Glutamatergic neuron (in vitro differentiated cells): Measurements from ENCODE around the gene MAB21L2. TPM values are rescaled to one million over a fixed set of nuclear protein-coding genes. Genes with fewer than 3 reads are reported as not detected.

Experiments
- DNase-seq: peaks from one replicate; pipeline ENCODE4 v3.0.0; 2022
- H3K27ac Mint-ChIP-seq: one replicate; pipeline ENCODE4 v1.8.0; 2020; ENCODE audit warnings: mild to moderate bottlenecking, mixed read lengths, inconsistent platforms; ENCODE audit not compliant: unreplicated experiment
- H3K27me3 Mint-ChIP-seq: one replicate; pipeline ENCODE4 v1.8.0; 2020; ENCODE audit warnings: mild to moderate bottlenecking, moderate library complexity, mixed read lengths, inconsistent platforms; ENCODE audit not compliant: unreplicated experiment
- H3K36me3 Mint-ChIP-seq: one replicate; pipeline ENCODE4 v1.8.0; 2020; ENCODE audit warnings: mild to moderate bottlenecking, mixed read lengths, inconsistent platforms; ENCODE audit not compliant: unreplicated experiment
- H3K4me1 Mint-ChIP-seq: one replicate; pipeline ENCODE4 v1.8.0; 2020; ENCODE audit warnings: mild to moderate bottlenecking, low read depth, mixed read lengths, inconsistent platforms; ENCODE audit not compliant: unreplicated experiment
- H3K4me3 Mint-ChIP-seq: one replicate; pipeline ENCODE4 v1.8.0; 2020; ENCODE audit warnings: mild to moderate bottlenecking, mixed read lengths, inconsistent platforms; ENCODE audit not compliant: unreplicated experiment
- H3K9me3 Mint-ChIP-seq: one replicate; pipeline ENCODE4 v1.8.0; 2020; ENCODE audit warnings: mild to moderate bottlenecking, moderate library complexity, mixed read lengths, inconsistent platforms; ENCODE audit not compliant: unreplicated experiment
- CTCF ChIP-seq: fragments of 200-600 bp; sonication (generic); IDR thresholded peaks from one replicate; pipeline ENCODE4 v1.5.0; 2021; ENCODE audit not compliant: partially characterized antibody, unreplicated experiment
- total RNA-seq: library from RNA; stranded (reverse); fragmentation: NEBNext Ultra II Directional; extraction: Animal tissue kit (Norgen Biotek cat#: 25700); gene quantifications from one replicate; pipeline ENCODE4 v1.2.1, GENCODE V29; 2021; ENCODE audit not compliant: unreplicated experiment

The MAB21L2 gene
- total RNA-seq, 1 donor from 2014 or later: 3.4 TPM

- peaks cover 15% of the 10 kb centered on the region for H3K9me3 Mint-ChIP-seq
- H3K27me3 Mint-ChIP-seq: peaks cover 12% of the 10 kb centered on the region
- TF ChIP-seq CTCF: no peak
- peaks cover 31% of the 10 kb centered on the region for H3K4me1 Mint-ChIP-seq
- no peak for DNase-seq
- no peaks in the 10 kb centered on the region for H3K36me3 Mint-ChIP-seq
- H3K4me3 Mint-ChIP-seq: peak overlapping the region; percentile 97
- peak overlapping the region; percentile 78 for H3K27ac Mint-ChIP-seq
Measured at GRCh38 chr4:150580306-150580705, 1.6 kb upstream of the MAB21L2 start.

- Mint-ChIP-seq H3K27me3 (peaks cover 12% of the 10 kb centered on the region), H3K4me1 (peaks cover 31% of the 10 kb centered on the region), H3K36me3 (no peaks in the 10 kb centered on the region), H3K27ac (peak overlapping the region; percentile 20), H3K9me3 (peaks cover 15% of the 10 kb centered on the region), H3K4me3 (peak overlapping the region; percentile 97)
- no peak for TF ChIP-seq CTCF
- DNase-seq: no peak
Measured at GRCh38 chr4:150581056-150581605, 820 bp upstream of the MAB21L2 start.

DNA sequence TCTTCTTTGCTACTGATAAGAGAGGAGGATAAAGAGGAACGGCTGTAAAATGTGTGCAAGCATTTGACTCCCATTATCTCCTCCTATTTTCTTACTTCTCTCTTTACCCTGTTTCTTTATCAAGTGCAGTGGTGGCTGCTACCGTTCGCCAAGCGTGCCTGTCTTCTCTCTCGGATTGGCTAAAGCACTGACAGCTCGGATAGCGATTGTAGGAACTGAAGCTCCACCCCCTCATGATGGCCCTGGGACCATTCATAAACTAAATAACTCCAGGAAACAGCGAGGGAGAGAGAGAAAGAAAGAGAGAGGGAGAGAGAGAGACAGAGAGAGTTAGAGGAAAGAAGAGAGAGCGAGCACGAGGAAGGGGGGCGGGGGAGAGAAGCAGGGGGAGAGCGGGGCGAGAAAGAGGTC lies 305 bp upstream of the MAB21L2 start:
- peaks cover 15% of the 10 kb centered on the region for H3K9me3 Mint-ChIP-seq
- peak overlapping the region; percentile 97 for H3K4me3 Mint-ChIP-seq
- peaks cover 12% of the 10 kb centered on the region for H3K27me3 Mint-ChIP-seq
- peaks cover 31% of the 10 kb centered on the region for H3K4me1 Mint-ChIP-seq
- no peak for TF ChIP-seq CTCF
- DNase-seq: peak; percentile 63
- peak overlapping the region; percentile 20 for H3K27ac Mint-ChIP-seq
- no peaks in the 10 kb centered on the region for H3K36me3 Mint-ChIP-seq

DNA sequence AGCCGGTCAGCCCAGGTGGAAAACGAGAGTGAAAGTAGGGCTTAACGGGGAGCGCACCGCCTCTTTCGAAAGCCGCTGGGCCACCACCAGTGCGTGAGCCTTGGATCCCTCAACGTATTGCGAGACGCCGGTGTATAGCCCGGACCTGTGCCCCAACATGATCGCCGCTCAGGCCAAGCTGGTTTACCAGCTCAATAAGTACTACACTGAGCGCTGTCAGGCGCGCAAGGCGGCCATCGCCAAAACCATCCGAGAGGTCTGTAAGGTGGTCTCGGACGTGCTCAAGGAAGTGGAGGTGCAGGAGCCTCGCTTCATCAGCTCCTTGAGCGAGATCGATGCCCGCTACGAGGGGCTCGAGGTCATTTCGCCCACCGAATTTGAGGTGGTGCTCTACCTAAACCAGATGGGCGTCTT lies 929 bp downstream of the MAB21L2 start:
- peak; percentile 45 for DNase-seq
- H3K27ac Mint-ChIP-seq: no peak overlapping the region
- peaks cover 12% of the 10 kb centered on the region for H3K27me3 Mint-ChIP-seq
- no peak for TF ChIP-seq CTCF
- peak overlapping the region; percentile 97 for H3K4me3 Mint-ChIP-seq
- peaks cover 31% of the 10 kb centered on the region for H3K4me1 Mint-ChIP-seq
- H3K36me3 Mint-ChIP-seq: no peaks in the 10 kb centered on the region
- peaks cover 15% of the 10 kb centered on the region for H3K9me3 Mint-ChIP-seq

- Mint-ChIP-seq H3K27me3 (peaks cover 12% of the 10 kb centered on the region), H3K27ac (no peak overlapping the region), H3K9me3 (peaks cover 15% of the 10 kb centered on the region), H3K4me1 (peaks cover 35% of the 10 kb centered on the region), H3K36me3 (no peaks in the 10 kb centered on the region), H3K4me3 (peak overlapping the region; percentile 97)
- DNase-seq: peak; percentile 49
- TF ChIP-seq CTCF: no peak
Measured at GRCh38 chr4:150583287-150584110, 1.5 kb downstream of the MAB21L2 start.
